Transverse colon (tissue), 4 donors: ENCODE data around the gene NRSN2. TPM values are rescaled to one million over a fixed set of nuclear protein-coding genes. Genes with fewer than 3 reads are reported as not detected.

Experiments used
- DNase-seq: peaks from one replicate; pipeline ENCODE4 v3.0.0-alpha.2; 2019
- H3K27ac ChIP-seq, 4 donors: fragments of 200-600 bp; sonication (generic); 2 replicates each; pipeline ENCODE4 v1.5.1; 2016 to 2018; ENCODE audit warnings: inconsistent platforms in 4 of 4
- H3K27me3 ChIP-seq: fragments of 200-600 bp; sonication (generic); 2 replicates; pipeline ENCODE4 v1.5.1; 2017; ENCODE audit warnings: inconsistent platforms
- H3K36me3 ChIP-seq, 4 donors: fragments of 200-600 bp; sonication (generic); 2 replicates each; pipeline ENCODE4 v1.5.1; 2017 to 2019; ENCODE audit warnings: inconsistent platforms in 4 of 4
- H3K4me1 ChIP-seq, 4 donors: fragments of 200-600 bp; sonication (generic); 2 replicates each; pipeline ENCODE4 v1.5.1; 2017 to 2020; ENCODE audit warnings: inconsistent platforms in 4 of 4
- H3K4me3 ChIP-seq, 4 donors: fragments of 200-600 bp; sonication (generic); 1 replicate in 1 of 4; 2 replicates in 3 of 4; pipeline versions ENCODE4 v1.5.1 to v1.6.1; 2017 to 2019; ENCODE audit warnings: inconsistent platforms in 4 of 4
- H3K9me3 ChIP-seq, 2 donors: fragments of 200-600 bp; sonication (generic); 2 replicates each; pipeline ENCODE4 v1.5.1; 2017 to 2019; ENCODE audit warnings: inconsistent platforms in 2 of 2
- CTCF ChIP-seq, 5 experiments: fragments of 200-600 bp in 3 of 5; fragments of 450-650 bp in 2 of 5; sonication (generic) in 3 of 5; IDR thresholded peaks; 1 replicate in 2 of 5; 2 replicates in 3 of 5; pipeline ENCODE4 v1.5.1; 2016 to 2017; ENCODE audit warnings: antibody characterized with exemption in 5 of 5, inconsistent platforms in 3 of 5, mild to moderate bottlenecking in 2 of 5, moderate library complexity in 1 of 5
- EP300 ChIP-seq: sonication (generic); formaldehyde crosslinking; IDR thresholded peaks from one replicate; pipeline ENCODE4 v1.6.1; 2017; ENCODE audit warnings: antibody characterized with exemption, low read depth
- POLR2A ChIP-seq: fragments of 450-650 bp; IDR thresholded peaks from one replicate; pipeline ENCODE4 v1.6.1; 2016; ENCODE audit warnings: antibody characterized with exemption, mild to moderate bottlenecking, moderate library complexity
- POLR2AphosphoS5 ChIP-seq, 3 donors: sonication (generic); formaldehyde crosslinking; IDR thresholded peaks; one replicate each; pipeline ENCODE4 v1.6.1; 2016; ENCODE audit warnings: antibody characterized with exemption in 3 of 3
- WGBS, 2 donors: methylation state at CpG; one replicate each; pipeline ENCODE4 v1.1.5; 2018; ENCODE audit warnings: low coverage in 1 of 2; 5-methylcytosine and 5-hydroxymethylcytosine counted together
- in situ Hi-C, 4 donors: fragments of 200-750 bp; cut with MboI; loops; one replicate each; pipeline versions ENCODE4 v1.15.0 to v1.15.1; 2017; ENCODE audit warnings: low sequenced_read_pairs in 3 of 4, low pct_ligation_motif_present in 1 of 4, low pct_unique_long_range_greater_than_20kb in 1 of 4
- intact Hi-C: fragments of 100-400 bp; cut with DNase I; formaldehyde crosslinking; loops from one replicate; pipeline ENCODE4 v1.15.1; 2023; ENCODE audit warnings: low total_unique reads
- total RNA-seq, 4 donors: library from RNA; depleted of rRNA; stranded (reverse); fragments of >200 nt; gene quantifications; one replicate each; pipeline ENCODE4 v1.1.0, GENCODE V29; 2016

The NRSN2 gene
- total RNA-seq, 4 donors from 2014 or later, result 7.1 to 18.0 (median 12.8) TPM

GRCh38 chr20:324177-325044, 22.5 kb upstream of the NRSN2 start:
- Histone ChIP-seq H3K4me3 (peak overlapping the region; percentile 57 to 74 (median 68)), H3K27me3 (no peaks in the 10 kb centered on the region), H3K27ac (peak overlapping the region; percentile 94 to 98 (median 96)), H3K4me1 (peaks cover 3 to 34% (median 24%) of the 10 kb centered on the region in 4 donors), H3K36me3 (no peaks in the 10 kb centered on the region), H3K9me3 (no peaks in the 10 kb centered on the region)
- in situ Hi-C loops (no loop called here), intact Hi-C loops (loop anchor here (10.0 kb wide), 1 partner anchor 50 kb away; no protein-coding TSS in a partner anchor)
- TF ChIP-seq POLR2A, result no peak
- peak; percentile 8 to 55 (median 31) for TF ChIP-seq CTCF (IDR thresholded peaks at IDR 0.05)
- peak; percentile 82 to 88 (median 88) for TF ChIP-seq POLR2AphosphoS5 (IDR thresholded peaks at IDR 0.05)
- WGBS, 2 donors, result 0% methylated on average over 4 to 53 of the region's 69 CpGs
- DNase-seq, result peak; percentile 96

GRCh38 chr20:325045-325888, 21.6 kb upstream of the NRSN2 start, which contains the start of gene SOX12:
Gene SOX12, plus strand, starts transcription at chr20:325552. Its CDS starts 373 bp downstream, at chr20:325925.
- Histone ChIP-seq H3K9me3 (no peaks in the 10 kb centered on the region), H3K36me3 (no peaks in the 10 kb centered on the region), H3K4me3 (peak within 1 kb of the TSS; percentile 64 to 75 (median 72)), H3K27ac (peak within 1 kb of the TSS; percentile 94 to 98 (median 96)), H3K27me3 (no peaks in the 10 kb centered on the region), H3K4me1 (peaks cover 3 to 38% (median 28%) of the 10 kb centered on the region in 4 donors)
- in situ Hi-C loops (no loop called here), intact Hi-C loops (loop anchor here (10.0 kb wide), 1 partner anchor 50 kb away; no protein-coding TSS in a partner anchor)
- 0 to 1% methylated on average over 4 to 82 of the region's 106 CpGs for WGBS, 2 donors
- no peak for TF ChIP-seq CTCF (IDR thresholded peaks at IDR 0.05)
- TF ChIP-seq EP300, result no peak
- TF ChIP-seq POLR2A, result peak; percentile 28
- TF ChIP-seq POLR2AphosphoS5 (IDR thresholded peaks at IDR 0.05), result peak; percentile 66 to 71 (median 66)
- peak; percentile 99 for DNase-seq

GRCh38 chr20:325889-326644, 20.8 kb upstream of the NRSN2 start:
- intact Hi-C loops (loop anchor here (10.0 kb wide), 1 partner anchor 51 kb away; no protein-coding TSS in a partner anchor), in situ Hi-C loops (no loop called here)
- peak; percentile 58 for DNase-seq
- Histone ChIP-seq H3K27me3 (no peaks in the 10 kb centered on the region), H3K27ac (peak overlapping the region; percentile 94 to 98 (median 96)), H3K9me3 (no peaks in the 10 kb centered on the region), H3K36me3 (no peaks in the 10 kb centered on the region), H3K4me3 (peak overlapping the region; percentile 64 to 75 (median 72)), H3K4me1 (peaks cover 3 to 41% (median 29%) of the 10 kb centered on the region in 4 donors)
- TF ChIP-seq EP300, result no peak
- TF ChIP-seq POLR2AphosphoS5 (IDR thresholded peaks at IDR 0.05), result peak in 1 of 3 donors; percentile 9
- 2% methylated on average over 77 of the region's 103 CpGs; no CpG with 5 or more reads in 1 of the 2 donors for WGBS, 2 donors

- DNase-seq, result peak; percentile 31
- peaks cover 3 to 41% (median 29%) of the 10 kb centered on the region in 4 donors for H3K4me1 ChIP-seq
- intact Hi-C loops, result loop anchor here (10.0 kb wide), 1 partner anchor 52 kb away; no protein-coding TSS in a partner anchor
- WGBS, 2 donors, result 1% methylated on average over 28 of the region's 38 CpGs; no CpG with 5 or more reads in 1 of the 2 donors
- H3K9me3 ChIP-seq, result no peaks in the 10 kb centered on the region
- H3K27me3 ChIP-seq, result no peaks in the 10 kb centered on the region
- peak overlapping the region; percentile 64 to 75 (median 72) for H3K4me3 ChIP-seq
- H3K27ac ChIP-seq, result peak overlapping the region; percentile 94 to 98 (median 96)
- no peaks in the 10 kb centered on the region for H3K36me3 ChIP-seq
- in situ Hi-C loops, result no loop called here
- TF ChIP-seq CTCF (IDR thresholded peaks at IDR 0.05) (no peak), POLR2AphosphoS5 (IDR thresholded peaks at IDR 0.05) (no peak), POLR2A (no peak), EP300 (no peak)
Measured at GRCh38 chr20:326645-327185, 20.2 kb upstream of the NRSN2 start.
